Measurements from ENCODE around the gene FSCN2.

DNA sequence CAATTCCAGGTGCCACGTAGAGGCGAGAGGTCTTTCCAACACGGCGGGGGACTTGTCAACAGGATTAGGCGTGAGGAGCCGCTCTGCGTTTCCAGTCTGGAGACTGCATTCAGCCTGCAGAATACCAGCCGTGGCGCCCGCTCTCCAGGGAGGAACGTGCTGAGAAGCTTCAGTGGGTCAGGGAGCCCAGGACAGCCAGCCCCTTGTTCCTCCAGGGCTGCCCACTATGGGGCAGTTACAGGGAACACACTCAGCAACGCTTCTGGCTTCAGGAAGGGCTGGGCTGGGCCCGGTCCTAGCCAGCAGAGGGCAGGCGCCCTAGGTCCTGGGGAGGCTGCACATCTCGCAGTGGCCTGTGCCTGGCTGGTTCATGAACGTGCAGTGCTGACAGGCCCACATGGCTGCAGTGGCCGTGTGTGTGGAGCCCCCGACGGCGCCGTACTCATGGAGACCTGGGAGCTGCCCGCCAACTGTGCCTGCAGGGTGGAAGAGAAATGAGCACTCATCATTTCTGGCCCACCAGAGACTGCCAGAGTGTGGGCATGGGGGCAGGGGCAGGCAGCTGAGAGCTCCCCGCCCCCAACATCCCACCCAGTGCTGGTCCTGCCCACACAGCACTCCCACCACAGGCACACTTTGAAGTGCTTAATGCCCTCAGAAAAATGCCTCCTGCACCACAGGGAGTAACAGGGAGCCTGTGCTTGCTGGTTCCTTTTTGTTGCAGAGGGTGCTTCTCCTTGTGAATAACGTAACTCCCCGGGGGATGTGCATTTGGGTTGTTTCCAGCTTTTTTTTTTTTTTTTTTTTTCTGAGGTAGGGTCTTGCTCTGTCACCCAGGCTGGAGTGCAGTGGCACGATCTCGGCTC, 31.0 kb downstream of the FSCN2 start:
- TF ChIP-seq, protein P1, sequence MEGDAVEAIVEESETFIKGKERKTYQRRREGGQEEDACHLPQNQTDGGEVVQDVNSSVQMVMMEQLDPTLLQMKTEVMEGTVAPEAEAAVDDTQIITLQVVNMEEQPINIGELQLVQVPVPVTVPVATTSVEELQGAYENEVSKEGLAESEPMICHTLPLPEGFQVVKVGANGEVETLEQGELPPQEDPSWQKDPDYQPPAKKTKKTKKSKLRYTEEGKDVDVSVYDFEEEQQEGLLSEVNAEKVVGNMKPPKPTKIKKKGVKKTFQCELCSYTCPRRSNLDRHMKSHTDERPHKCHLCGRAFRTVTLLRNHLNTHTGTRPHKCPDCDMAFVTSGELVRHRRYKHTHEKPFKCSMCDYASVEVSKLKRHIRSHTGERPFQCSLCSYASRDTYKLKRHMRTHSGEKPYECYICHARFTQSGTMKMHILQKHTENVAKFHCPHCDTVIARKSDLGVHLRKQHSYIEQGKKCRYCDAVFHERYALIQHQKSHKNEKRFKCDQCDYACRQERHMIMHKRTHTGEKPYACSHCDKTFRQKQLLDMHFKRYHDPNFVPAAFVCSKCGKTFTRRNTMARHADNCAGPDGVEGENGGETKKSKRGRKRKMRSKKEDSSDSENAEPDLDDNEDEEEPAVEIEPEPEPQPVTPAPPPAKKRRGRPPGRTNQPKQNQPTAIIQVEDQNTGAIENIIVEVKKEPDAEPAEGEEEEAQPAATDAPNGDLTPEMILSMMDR (conservative IDR thresholded peaks at IDR 0.05 in 1 of 2, IDR thresholded peaks at IDR 0.05 in 1 of 2; ENCODE audit: low read depth in 1 of 2, low read length in 2 of 2): peak; percentile 10 to 19
- no peak for TF ChIP-seq EZH2 (IDR thresholded peaks at IDR 0.05; ENCODE audit: low read length, missing control alignments)

Measured in fibroblast of lung (primary cell).